Endothelial cell of hepatic sinusoid (primary cell): ENCODE data around the gene FAM81A.
"Not testable (repeated sequence)": the region's sequence is repeated elsewhere in the genome, so short reads cannot be mapped to it uniquely, and the experiment has no call there.

ENCODE experiments used
- in situ Hi-C: cut with HindIII; loops from 2 replicates; pipeline ENCODE4 v1.10.0; 2017; ENCODE audit warnings: low sequenced_read_pairs

Gene FAM81A

GRCh38 chr15:59420986-59421618 lies 16.9 kb upstream of the FAM81A start:
- in situ Hi-C loops, result no loop called here

- in situ Hi-C loops, result no loop called here
Measured at GRCh38 chr15:59424616-59425015, 13.4 kb upstream of the FAM81A start.

- in situ Hi-C loops, result not testable (repeated sequence)
Measured at GRCh38 chr15:59428898-59429297, 9.1 kb upstream of the FAM81A start.

- in situ Hi-C loops, result no loop called here
Measured at GRCh38 chr15:59432389-59432788, 5.6 kb upstream of the FAM81A start.

- in situ Hi-C loops, result no loop called here
Measured at GRCh38 chr15:59434481-59434880, 3.5 kb upstream of the FAM81A start.

- in situ Hi-C loops, result no loop called here
Measured at GRCh38 chr15:59436774-59437141, 1.2 kb upstream of the FAM81A start.

GRCh38 chr15:59437142-59437816 lies 707 bp upstream of the FAM81A start:
- in situ Hi-C loops, result no loop called here

GRCh38 chr15:59438625-59439290 lies 772 bp downstream of the FAM81A start:
- in situ Hi-C loops, result no loop called here

GRCh38 chr15:59439576-59439975 lies 1.6 kb downstream of the FAM81A start:
- in situ Hi-C loops, result no loop called here

- in situ Hi-C loops, result no loop called here
Measured at GRCh38 chr15:59443341-59444072, 5.5 kb downstream of the FAM81A start.

GRCh38 chr15:59444081-59444835 lies 6.3 kb downstream of the FAM81A start:
- in situ Hi-C loops, result no loop called here

- in situ Hi-C loops, result no loop called here
Measured at GRCh38 chr15:59444980-59445545, 7.1 kb downstream of the FAM81A start.

- in situ Hi-C loops, result no loop called here
Measured at GRCh38 chr15:59446232-59446957, 8.4 kb downstream of the FAM81A start.

- in situ Hi-C loops, result no loop called here
Measured at GRCh38 chr15:59447367-59447766, 9.4 kb downstream of the FAM81A start.

GRCh38 chr15:59448871-59449270 lies 10.9 kb downstream of the FAM81A start:
- in situ Hi-C loops, result no loop called here

GRCh38 chr15:59453474-59454215 lies 15.7 kb downstream of the FAM81A start:
- in situ Hi-C loops, result no loop called here

GRCh38 chr15:59456114-59456513 lies 18.1 kb downstream of the FAM81A start:
- in situ Hi-C loops, result no loop called here

- in situ Hi-C loops, result no loop called here
Measured at GRCh38 chr15:59457103-59457502, 19.1 kb downstream of the FAM81A start.

GRCh38 chr15:59461521-59461920 lies 23.5 kb downstream of the FAM81A start:
- in situ Hi-C loops, result no loop called here
